NCI-H2171 treated with DMSO at 0.1 percent for 48 hours (cell line): ENCODE results near the gene S1PR4.
A peak's percentile ranks its signal among the peaks of the same experiment; 100 is the strongest.
"Not testable (repeated sequence)": the region's sequence is repeated elsewhere in the genome, so short reads cannot be mapped to it uniquely, and the experiment has no call there.

ENCODE experiments used
- DNase-seq: peaks from one replicate; lab custom pipeline; 2025; lab: John Stamatoyannopoulos, UW

Gene S1PR4

GRCh38 chr19:3194106-3195087 is 15.8 kb downstream of the S1PR4 start:
- DNase-seq = no peak

- DNase-seq = peak; percentile 92
Observed at GRCh38 chr19:3196064-3196932, 17.7 kb downstream of the S1PR4 start.

- no peak for DNase-seq
Observed at GRCh38 chr19:3196933-3197205, 18.3 kb downstream of the S1PR4 start.

- no peak for DNase-seq
Observed at GRCh38 chr19:3198901-3199700, 20.5 kb downstream of the S1PR4 start.

GRCh38 chr19:3201072-3201700 is 22.6 kb downstream of the S1PR4 start:
- no peak for DNase-seq

- no peak for DNase-seq
Observed at GRCh38 chr19:3201911-3202310, 23.3 kb downstream of the S1PR4 start.

GRCh38 chr19:3202346-3202745 is 23.8 kb downstream of the S1PR4 start:
- no peak for DNase-seq

- not testable (repeated sequence) for DNase-seq
Observed at GRCh38 chr19:3202895-3203294, 24.3 kb downstream of the S1PR4 start.

GRCh38 chr19:3203805-3204645 is 25.5 kb downstream of the S1PR4 start:
- no peak for DNase-seq

GRCh38 chr19:3204646-3205275 is 26.2 kb downstream of the S1PR4 start:
- DNase-seq = no peak

GRCh38 chr19:3206216-3206953 is 27.8 kb downstream of the S1PR4 start:
- DNase-seq = no peak

- no peak for DNase-seq
Observed at GRCh38 chr19:3207461-3208242, 29.1 kb downstream of the S1PR4 start.

GRCh38 chr19:3208317-3209207 is 30.0 kb downstream of the S1PR4 start:
- no peak for DNase-seq

GRCh38 chr19:3210347-3211017 is 31.9 kb downstream of the S1PR4 start:
- peak; percentile 28 for DNase-seq

- DNase-seq = no peak
Observed at GRCh38 chr19:3211191-3211590, 32.6 kb downstream of the S1PR4 start.

- no peak for DNase-seq
Observed at GRCh38 chr19:3213159-3213558, 34.6 kb downstream of the S1PR4 start.

GRCh38 chr19:3216874-3217273 is 38.3 kb downstream of the S1PR4 start:
- DNase-seq = no peak
